Stimulated activated CD4-positive, alpha-beta T cell treated with anti-CD3 and anti-CD28 coated beads, Interleukin-4, amount 100 ng/mL, for 1 hour (primary cell): ENCODE results near the gene CCSER1.
"Not testable (repeated sequence)": the region's sequence is repeated elsewhere in the genome, so short reads cannot be mapped to it uniquely, and the experiment has no call there.

Experiments
- DNase-seq: peaks from one replicate; pipeline ENCODE4 v3.0.0-alpha.2; 2020

CCSER1 gene

DNA sequence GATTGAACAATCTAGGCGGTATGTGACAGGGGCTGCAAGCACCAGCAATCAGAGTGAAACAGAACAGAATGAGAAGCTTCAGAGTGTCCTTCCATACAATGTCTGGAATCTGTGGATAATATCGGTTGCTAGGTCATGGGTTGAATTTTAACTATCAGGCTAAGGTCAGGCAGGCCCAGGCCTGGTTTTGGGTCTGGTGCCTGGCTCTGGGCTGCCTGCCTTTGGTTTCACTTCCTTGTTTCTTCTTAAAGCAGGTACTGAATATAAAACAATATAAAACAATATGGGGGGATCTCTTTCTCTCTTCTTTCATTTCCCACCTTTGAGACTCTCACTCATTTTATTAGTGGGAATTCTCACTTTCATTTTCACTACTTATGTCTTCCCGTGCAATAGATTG is 962.0 kb downstream of the CCSER1 start:
- DNase-seq: no peak

DNA sequence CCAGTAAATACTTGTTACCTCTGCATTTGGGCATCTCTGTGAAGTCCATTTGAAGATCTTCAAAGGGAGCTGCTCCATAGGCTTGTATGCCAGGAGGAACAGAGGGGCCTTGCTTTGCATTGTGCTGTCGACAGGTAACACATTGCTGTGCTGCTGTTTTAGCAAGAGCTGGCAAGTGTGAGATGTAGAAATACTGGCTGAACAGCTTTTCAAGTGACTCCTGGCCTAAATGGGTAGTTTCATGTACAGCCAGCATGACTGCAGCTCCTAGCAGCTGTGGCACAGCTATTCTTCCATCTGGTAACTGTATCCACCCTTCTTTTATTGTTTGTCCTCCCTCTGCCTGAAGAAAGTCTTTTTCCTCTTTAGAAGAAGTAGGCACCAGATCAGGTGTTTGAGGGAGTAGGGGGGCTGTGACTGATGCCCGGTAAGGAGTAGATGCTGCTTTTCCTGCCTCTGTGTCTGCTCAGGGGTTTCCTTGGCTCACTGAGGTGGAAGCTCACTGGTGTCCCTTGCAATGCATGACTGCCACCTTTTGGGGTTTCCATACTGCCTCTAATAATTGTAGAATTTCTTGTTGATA is 965.3 kb downstream of the CCSER1 start:
- DNase-seq: no peak

DNA sequence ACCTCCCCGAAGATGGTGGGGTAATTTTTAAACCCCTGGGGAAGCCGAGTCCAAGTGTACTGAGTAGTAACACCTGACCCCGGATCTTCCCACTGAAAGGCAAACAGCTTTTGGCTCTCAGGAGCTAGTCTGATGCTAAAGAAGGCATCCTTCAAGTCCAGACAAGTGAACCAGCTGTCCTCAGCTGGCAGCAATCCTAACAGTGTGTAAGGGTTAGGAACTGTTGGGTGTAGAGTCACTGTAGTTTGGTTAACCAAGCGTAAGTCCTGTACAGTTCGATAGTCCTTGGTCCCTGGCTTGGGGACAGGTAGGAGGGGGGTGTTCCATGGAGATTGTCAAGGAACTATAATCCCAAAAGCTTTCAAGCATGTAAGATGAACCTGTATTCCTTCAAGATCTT is 967.0 kb downstream of the CCSER1 start:
- not testable (repeated sequence) for DNase-seq

GRCh38 chr4:91099666-91100065 is 972.5 kb downstream of the CCSER1 start:
- DNase-seq: no peak

- DNase-seq: no peak
Observed at GRCh38 chr4:91108751-91109150, 981.6 kb downstream of the CCSER1 start.

GRCh38 chr4:91111556-91111955 is 984.4 kb downstream of the CCSER1 start:
- DNase-seq: no peak

- no peak for DNase-seq
Observed at GRCh38 chr4:91113130-91113706, 986.0 kb downstream of the CCSER1 start.

- no peak for DNase-seq
Observed at GRCh38 chr4:91114386-91114785, 987.2 kb downstream of the CCSER1 start.

DNA sequence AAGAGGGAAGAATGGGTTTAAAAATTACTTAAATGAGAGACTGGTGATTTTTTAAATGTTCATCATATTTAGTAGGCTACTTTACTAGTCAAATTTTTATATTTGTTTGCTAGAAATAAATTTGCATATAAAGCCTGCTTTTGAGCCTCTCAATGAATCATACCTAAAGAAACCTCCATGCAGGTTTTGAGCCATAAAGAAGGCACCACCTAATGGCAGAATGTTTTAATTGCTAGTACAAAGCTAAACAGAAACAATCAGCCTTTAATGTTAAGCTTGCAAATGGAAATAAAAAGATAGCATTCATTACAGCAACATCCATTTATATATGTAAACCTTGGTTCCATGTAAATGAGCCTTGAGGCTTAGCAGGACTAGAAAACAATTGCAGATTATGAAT is 989.7 kb downstream of the CCSER1 start:
- DNase-seq: no peak

GRCh38 chr4:91118597-91118996 is 991.4 kb downstream of the CCSER1 start:
- no peak for DNase-seq

- no peak for DNase-seq
Observed at GRCh38 chr4:91123742-91124141, 996.5 kb downstream of the CCSER1 start.

- no peak for DNase-seq
Observed at GRCh38 chr4:91127192-91127591, 1000.0 kb downstream of the CCSER1 start.

- no peak for DNase-seq
Observed at GRCh38 chr4:91127831-91128230, 1000.6 kb downstream of the CCSER1 start.

GRCh38 chr4:91128519-91128918 is 1001.3 kb downstream of the CCSER1 start:
- no peak for DNase-seq

DNA sequence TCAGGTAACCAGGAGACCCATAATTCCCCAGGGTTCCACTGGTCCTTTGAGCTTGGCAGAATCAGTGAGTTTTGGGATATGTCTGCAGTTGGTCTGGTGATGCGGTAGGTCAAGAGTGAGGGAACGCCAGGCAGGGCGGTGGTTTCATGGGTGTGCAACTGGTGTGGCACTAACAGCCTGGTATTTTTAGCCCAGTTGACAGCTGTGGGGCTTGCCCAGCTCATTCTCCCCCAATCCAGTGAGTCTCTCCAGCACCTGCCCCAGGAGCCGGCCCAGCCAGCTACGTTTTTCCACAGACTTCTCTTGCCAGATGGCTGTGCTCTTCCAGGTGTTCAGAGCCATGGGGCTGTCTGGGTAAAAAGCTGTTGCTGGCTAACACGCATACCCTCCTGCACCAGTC is 1019.9 kb downstream of the CCSER1 start:
- no peak for DNase-seq

DNA sequence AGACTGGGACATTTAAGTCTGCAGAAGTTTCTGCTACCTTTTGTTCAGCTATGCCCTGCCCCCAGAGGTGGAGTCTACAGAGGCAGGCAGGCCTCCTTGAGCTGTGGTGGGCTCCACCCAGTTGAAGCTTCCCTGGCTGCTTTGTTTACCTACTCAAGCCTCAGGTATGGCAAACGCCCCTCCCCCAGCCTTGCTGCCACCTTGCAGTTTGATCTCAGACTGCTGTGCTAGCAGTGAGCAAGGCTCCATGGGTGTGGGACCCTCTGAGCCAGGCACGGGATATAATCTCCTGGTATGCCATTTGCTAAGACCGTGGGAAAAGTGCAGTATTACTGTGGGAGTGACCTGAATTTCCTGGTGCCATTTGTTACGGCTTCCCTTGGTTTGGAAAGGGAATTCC is 1026.8 kb downstream of the CCSER1 start:
- DNase-seq: not testable (repeated sequence)

GRCh38 chr4:91167864-91168653 is 1040.9 kb downstream of the CCSER1 start:
- not testable (repeated sequence) for DNase-seq

GRCh38 chr4:91170768-91171167 is 1043.6 kb downstream of the CCSER1 start:
- DNase-seq: no peak

- no peak for DNase-seq
Observed at GRCh38 chr4:91171217-91171616, 1044.0 kb downstream of the CCSER1 start.

GRCh38 chr4:91185061-91185460 is 1057.9 kb downstream of the CCSER1 start:
- not testable (repeated sequence) for DNase-seq

GRCh38 chr4:91198951-91199350 is 1071.8 kb downstream of the CCSER1 start:
- DNase-seq: no peak

DNA sequence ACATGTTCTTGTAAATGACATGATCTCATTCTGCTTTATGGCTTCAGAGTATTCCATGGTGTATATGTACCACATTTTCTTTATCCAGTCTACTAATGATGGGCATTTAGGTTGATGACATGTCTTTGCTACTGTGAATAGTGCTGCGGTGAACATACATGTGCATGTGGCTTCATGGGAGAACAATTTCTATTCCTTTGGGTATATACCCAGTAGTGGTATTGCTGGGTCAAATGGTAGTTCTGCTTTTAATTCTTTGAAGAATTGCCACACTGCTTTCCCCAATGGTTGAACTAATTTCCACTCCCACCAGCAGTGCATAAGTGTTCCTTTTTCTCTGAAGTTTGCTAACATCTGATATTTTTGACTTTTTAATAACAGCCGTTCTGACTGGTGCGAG is 1080.3 kb downstream of the CCSER1 start:
- no peak for DNase-seq

DNA sequence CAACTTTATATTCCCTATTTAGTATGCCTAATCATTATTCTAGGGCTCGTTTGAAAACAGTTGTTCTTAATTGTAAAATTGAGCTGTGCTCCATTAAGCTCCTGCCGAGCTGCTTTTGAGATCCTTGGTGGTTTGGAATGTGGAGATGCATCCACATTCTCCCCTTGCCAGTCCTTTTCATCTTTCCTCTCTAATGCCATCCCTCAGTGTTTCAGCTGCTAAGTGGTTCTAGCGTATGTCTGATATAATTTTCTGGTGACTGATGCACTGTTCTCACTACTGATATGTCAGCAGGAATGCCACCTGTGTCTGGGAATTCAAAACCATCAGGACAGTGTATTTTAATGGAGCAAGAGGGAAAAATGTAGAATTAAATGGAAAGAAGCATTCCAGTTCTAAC is 1085.0 kb downstream of the CCSER1 start:
- DNase-seq: no peak

- DNase-seq: not testable (repeated sequence)
Observed at GRCh38 chr4:91217831-91218403, 1090.7 kb downstream of the CCSER1 start.
